ENCODE data around the gene KCNQ1OT1. TPM values are rescaled to one million over a fixed set of nuclear protein-coding genes. Genes with fewer than 3 reads are reported as not detected.

Gene KCNQ1OT1
- total RNA-seq, 1 experiment from 2014 or later, result 1.2 TPM

- Mint-ChIP-seq H3K9me3 (no peaks in the 10 kb centered on the region; a peak in 1 of 5 replicates), H3K27ac (no peak overlapping the region), H3K4me3 (no peak overlapping the region), H3K36me3 (ENCODE audit: insufficient read depth in 1 of 3, low read depth in 3 of 3) (no peaks in the 10 kb centered on the region), H3K4me1 (peaks cover 7 to 8% of the 10 kb centered on the region in 2 experiments), H3K27me3 (ENCODE audit: low read depth) (peaks cover 100% of the 10 kb centered on the region)
- no peak overlapping the region for H2BK120ac ChIP-seq (ENCODE audit: low read depth, low read length, poor library complexity, severe bottlenecking)
- H2BK15ac ChIP-seq (ENCODE audit: low read depth, low read length), result no peak overlapping the region
- no peak overlapping the region for H3K4me2 ChIP-seq (ENCODE audit: insufficient read depth, insufficient read length, low read length)
- H3K4me1 ChIP-seq (ENCODE audit: insufficient read depth, low read length), result no peaks in the 10 kb centered on the region
- H3K27ac ChIP-seq (ENCODE audit: insufficient read length, low read depth, low read length), result no peak overlapping the region
- no peak overlapping the region for H3K23ac ChIP-seq (ENCODE audit: insufficient read length, low read depth, low read length)
- H2AK5ac ChIP-seq (ENCODE audit: insufficient read length, low read length), result no peak overlapping the region
- no peak overlapping the region for H2BK12ac ChIP-seq (ENCODE audit: insufficient read length, low read depth, low read length)
- H3K18ac ChIP-seq (ENCODE audit: insufficient read length, low read depth, low read length), result no peak overlapping the region
- no peaks in the 10 kb centered on the region for H3K9me3 ChIP-seq (ENCODE audit: control insufficient read depth, low read depth, low read length)
- H4K8ac ChIP-seq (replicated peaks; ENCODE audit: insufficient read length, low read depth, low read length), result no peak overlapping the region
- H4K91ac ChIP-seq (ENCODE audit: insufficient read length, low read depth, low read length), result no peak overlapping the region
- TF ChIP-seq CTCF (conservative IDR thresholded peaks at IDR 0.05), result no peak
- H2AFZ ChIP-seq (ENCODE audit: low read length), result no peak overlapping the region
- no peaks in the 10 kb centered on the region for H3K79me1 ChIP-seq (ENCODE audit: insufficient read depth, low read depth, low read length, poor library complexity, severe bottlenecking)
- no peak overlapping the region for H3K14ac ChIP-seq (ENCODE audit: insufficient read depth, low read length)
- no CpG with 5 or more reads among the region's 4 CpGs for WGBS (ENCODE audit: extremely low coverage, insufficient read length, low lambda C conversion rate)
- no peaks in the 10 kb centered on the region for H3K79me2 ChIP-seq (ENCODE audit: insufficient read depth, low read length)
- no peak overlapping the region for H3K9ac ChIP-seq (ENCODE audit: extremely low read depth, insufficient read length, low read length)
- no peaks in the 10 kb centered on the region for H4K20me1 ChIP-seq (ENCODE audit: control insufficient read depth, insufficient read depth, insufficient read length)
- DNase-seq, result no peak
- no peak overlapping the region for H2BK20ac ChIP-seq (ENCODE audit: low read depth, low read length, poor library complexity, severe bottlenecking)
- H3K23me2 ChIP-seq (ENCODE audit: insufficient read length, low read depth, low read length, poor library complexity, severe bottlenecking), result no peaks in the 10 kb centered on the region
- no peak overlapping the region for H3K4ac ChIP-seq (ENCODE audit: low read depth, low read length)
- H3T11ph ChIP-seq (ENCODE audit: low read length), result no peak overlapping the region
- no peak overlapping the region for H4K5ac ChIP-seq (ENCODE audit: insufficient read length, low read depth, low read length)
- H3K27me3 ChIP-seq (ENCODE audit: insufficient read depth, low read length), result no peaks in the 10 kb centered on the region; the same call in 1 of the 2 replicates
- no peak overlapping the region for H2BK5ac ChIP-seq (ENCODE audit: insufficient read length, low read length)
- H3K56ac ChIP-seq (ENCODE audit: insufficient read length, low read depth, low read length), result no peak overlapping the region
Measured at GRCh38 chr11:2726964-2727363, 27.2 kb upstream of the KCNQ1OT1 start.
